Memory B cell (primary cell): ENCODE data around the gene PELO.

Experiments
- ATAC-seq: fragments of 150-1000 bp; cut with Tn5 transposase; 2 replicates; pipeline ENCODE4 v1.10.0; 2021; ENCODE audit warnings: low read depth, mild to moderate bottlenecking, moderate library complexity
- DNase-seq, 2 donors: peaks; one replicate each; pipeline ENCODE4 v3.0.0; 2022; ENCODE audit warnings: low spot score in 2 of 2
- H3K27ac Mint-ChIP-seq: one replicate; pipeline ENCODE4 v1.8.0; 2022; ENCODE audit warnings: mild to moderate bottlenecking, moderate library complexity, mixed read lengths
- H3K27me3 Mint-ChIP-seq: one replicate; pipeline ENCODE4 v1.8.0; 2022; ENCODE audit warnings: mixed read lengths
- H3K36me3 Mint-ChIP-seq: one replicate; pipeline ENCODE4 v1.8.0; 2022; ENCODE audit warnings: mild to moderate bottlenecking, mixed read lengths
- H3K4me1 Mint-ChIP-seq: one replicate; pipeline ENCODE4 v1.8.0; 2022; ENCODE audit warnings: mixed read lengths
- H3K4me3 Mint-ChIP-seq: one replicate; pipeline ENCODE4 v1.8.0; 2022; ENCODE audit warnings: mild to moderate bottlenecking, moderate library complexity, mixed read lengths
- H3K9me3 Mint-ChIP-seq: one replicate; pipeline ENCODE4 v1.8.0; 2022; ENCODE audit warnings: mixed read lengths

PELO gene

GRCh38 chr5:52759331-52759730, 28.4 kb upstream of the PELO start:
- DNase-seq (no peak), ATAC-seq (no peak)
- H3K4me3 Mint-ChIP-seq: no peak overlapping the region
- no peaks in the 10 kb centered on the region for H3K9me3 Mint-ChIP-seq
- no peaks in the 10 kb centered on the region for H3K36me3 Mint-ChIP-seq
- peaks cover 2% of the 10 kb centered on the region for H3K27me3 Mint-ChIP-seq
- no peaks in the 10 kb centered on the region for H3K4me1 Mint-ChIP-seq
- no peak overlapping the region for H3K27ac Mint-ChIP-seq

- no peaks in the 10 kb centered on the region for H3K36me3 Mint-ChIP-seq
- H3K27ac Mint-ChIP-seq: no peak overlapping the region
- no peaks in the 10 kb centered on the region for H3K9me3 Mint-ChIP-seq
- no peaks in the 10 kb centered on the region for H3K27me3 Mint-ChIP-seq
- no peak for DNase-seq
- no peak overlapping the region for H3K4me3 Mint-ChIP-seq
- no peak for ATAC-seq
- H3K4me1 Mint-ChIP-seq: no peaks in the 10 kb centered on the region
Measured at GRCh38 chr5:52760695-52761366, 26.9 kb upstream of the PELO start.

- no peak for ATAC-seq
- no peak for DNase-seq
Measured at GRCh38 chr5:52767217-52767743, 20.4 kb upstream of the PELO start.

GRCh38 chr5:52767766-52768480, 19.8 kb upstream of the PELO start:
- no peaks in the 10 kb centered on the region for H3K36me3 Mint-ChIP-seq
- H3K27me3 Mint-ChIP-seq: no peaks in the 10 kb centered on the region
- no peak overlapping the region for H3K27ac Mint-ChIP-seq

More at GRCh38 chr5:52767217-52767743, 20.4 kb upstream of the PELO start:
- H3K36me3 Mint-ChIP-seq: no peaks in the 10 kb centered on the region
- H3K4me1 Mint-ChIP-seq: no peaks in the 10 kb centered on the region
- H3K4me3 Mint-ChIP-seq: no peak overlapping the region
- H3K9me3 Mint-ChIP-seq: no peaks in the 10 kb centered on the region
- no peak overlapping the region for H3K27ac Mint-ChIP-seq
- H3K27me3 Mint-ChIP-seq: no peaks in the 10 kb centered on the region

GRCh38 chr5:52769061-52769460, 18.7 kb upstream of the PELO start:
- Mint-ChIP-seq H3K4me3 (no peak overlapping the region), H3K27me3 (no peaks in the 10 kb centered on the region), H3K9me3 (no peaks in the 10 kb centered on the region), H3K27ac (no peak overlapping the region), H3K36me3 (no peaks in the 10 kb centered on the region), H3K4me1 (no peaks in the 10 kb centered on the region)
- ATAC-seq: no peak
- no peak for DNase-seq

More at GRCh38 chr5:52767766-52768480, 19.8 kb upstream of the PELO start:
- Mint-ChIP-seq H3K4me1 (no peaks in the 10 kb centered on the region), H3K4me3 (no peak overlapping the region), H3K9me3 (no peaks in the 10 kb centered on the region)
- no peak for DNase-seq
- ATAC-seq: no peak

- no peaks in the 10 kb centered on the region for H3K27me3 Mint-ChIP-seq
- no peak for DNase-seq
- H3K9me3 Mint-ChIP-seq: no peaks in the 10 kb centered on the region
- ATAC-seq: no peak
- H3K36me3 Mint-ChIP-seq: no peaks in the 10 kb centered on the region
- H3K4me3 Mint-ChIP-seq: no peak overlapping the region
- H3K27ac Mint-ChIP-seq: no peak overlapping the region
- no peaks in the 10 kb centered on the region for H3K4me1 Mint-ChIP-seq
Measured at GRCh38 chr5:52770287-52770939, 17.3 kb upstream of the PELO start.

- Mint-ChIP-seq H3K4me3 (no peak overlapping the region), H3K27ac (no peak overlapping the region), H3K36me3 (no peaks in the 10 kb centered on the region), H3K27me3 (peaks cover 3% of the 10 kb centered on the region), H3K4me1 (peaks cover 5% of the 10 kb centered on the region), H3K9me3 (no peaks in the 10 kb centered on the region)
- DNase-seq: no peak
- no peak for ATAC-seq
Measured at GRCh38 chr5:52771343-52772039, 16.2 kb upstream of the PELO start.

- no peak overlapping the region for H3K4me3 Mint-ChIP-seq
- H3K9me3 Mint-ChIP-seq: no peaks in the 10 kb centered on the region
- H3K27me3 Mint-ChIP-seq: peaks cover 3% of the 10 kb centered on the region
- H3K27ac Mint-ChIP-seq: no peak overlapping the region
- DNase-seq (no peak), ATAC-seq (no peak)
- no peaks in the 10 kb centered on the region for H3K36me3 Mint-ChIP-seq
- peaks cover 5% of the 10 kb centered on the region for H3K4me1 Mint-ChIP-seq
Measured at GRCh38 chr5:52772668-52773067, 15.0 kb upstream of the PELO start.

GRCh38 chr5:52773342-52773741, 14.4 kb upstream of the PELO start:
- H3K4me3 Mint-ChIP-seq: no peak overlapping the region
- peaks cover 3% of the 10 kb centered on the region for H3K27me3 Mint-ChIP-seq
- H3K4me1 Mint-ChIP-seq: peaks cover 5% of the 10 kb centered on the region
- no peak for DNase-seq
- H3K36me3 Mint-ChIP-seq: no peaks in the 10 kb centered on the region
- H3K27ac Mint-ChIP-seq: no peak overlapping the region
- no peaks in the 10 kb centered on the region for H3K9me3 Mint-ChIP-seq
- no peak for ATAC-seq

GRCh38 chr5:52774005-52774410, 13.7 kb upstream of the PELO start:
- H3K9me3 Mint-ChIP-seq: no peaks in the 10 kb centered on the region
- no peaks in the 10 kb centered on the region for H3K36me3 Mint-ChIP-seq
- DNase-seq (no peak), ATAC-seq (no peak)
- H3K4me3 Mint-ChIP-seq: no peak overlapping the region
- H3K27ac Mint-ChIP-seq: no peak overlapping the region
- H3K27me3 Mint-ChIP-seq: peaks cover 5% of the 10 kb centered on the region
- H3K4me1 Mint-ChIP-seq: peaks cover 5% of the 10 kb centered on the region

GRCh38 chr5:52776116-52776515, 11.6 kb upstream of the PELO start:
- Mint-ChIP-seq H3K4me3 (no peak overlapping the region), H3K27ac (no peak overlapping the region), H3K4me1 (peaks cover 5% of the 10 kb centered on the region), H3K27me3 (peaks cover 6% of the 10 kb centered on the region), H3K9me3 (no peaks in the 10 kb centered on the region), H3K36me3 (no peaks in the 10 kb centered on the region)
- DNase-seq (no peak), ATAC-seq (no peak)

- Mint-ChIP-seq H3K9me3 (no peaks in the 10 kb centered on the region), H3K36me3 (no peaks in the 10 kb centered on the region), H3K27me3 (peaks cover 12% of the 10 kb centered on the region), H3K4me3 (no peak overlapping the region), H3K4me1 (peaks cover 5% of the 10 kb centered on the region), H3K27ac (no peak overlapping the region)
- ATAC-seq: no peak
- DNase-seq: no peak
Measured at GRCh38 chr5:52777186-52777585, 10.5 kb upstream of the PELO start.

- Mint-ChIP-seq H3K27ac (no peak overlapping the region), H3K4me1 (peaks cover 5% of the 10 kb centered on the region), H3K27me3 (peaks cover 17% of the 10 kb centered on the region), H3K9me3 (no peaks in the 10 kb centered on the region), H3K36me3 (no peaks in the 10 kb centered on the region), H3K4me3 (no peak overlapping the region)
- ATAC-seq (no peak), DNase-seq (no peak)
Measured at GRCh38 chr5:52778781-52779180, 8.9 kb upstream of the PELO start.

- H3K27ac Mint-ChIP-seq: no peak overlapping the region
- H3K4me3 Mint-ChIP-seq: no peak overlapping the region
- peaks cover 5% of the 10 kb centered on the region for H3K4me1 Mint-ChIP-seq
- H3K9me3 Mint-ChIP-seq: no peaks in the 10 kb centered on the region
- no peak for ATAC-seq
- DNase-seq: no peak
- H3K27me3 Mint-ChIP-seq: peaks cover 17% of the 10 kb centered on the region
- H3K36me3 Mint-ChIP-seq: no peaks in the 10 kb centered on the region
Measured at GRCh38 chr5:52779213-52779612, 8.5 kb upstream of the PELO start.
